Ishikawa (cell line): Measurements from ENCODE around the gene ZNFX1.

Experiments used
- CEBPB ChIP-seq: IDR thresholded peaks from 2 replicates; pipeline ENCODE4 v1.6.1; 2012
- EP300 ChIP-seq: IDR thresholded peaks from 2 replicates; pipeline ENCODE4 v1.6.1; 2012; ENCODE audit warnings: borderline replicate concordance
- YY1 ChIP-seq: IDR thresholded peaks from 2 replicates; pipeline ENCODE4 v1.6.1; 2012; ENCODE audit warnings: low read depth
- TF ChIP-seq, protein P1 (sequence below): IDR thresholded peaks from 2 replicates; pipeline ENCODE4 v1.6.1; 2012; ENCODE audit warnings: low read depth, mild to moderate bottlenecking
- TF ChIP-seq, protein P2 (sequence below): IDR thresholded peaks from 2 replicates; pipeline ENCODE4 v1.6.1; 2012

- no peak for TF ChIP-seq CEBPB
- TF ChIP-seq YY1, result no peak
- TF ChIP-seq, protein P1, sequence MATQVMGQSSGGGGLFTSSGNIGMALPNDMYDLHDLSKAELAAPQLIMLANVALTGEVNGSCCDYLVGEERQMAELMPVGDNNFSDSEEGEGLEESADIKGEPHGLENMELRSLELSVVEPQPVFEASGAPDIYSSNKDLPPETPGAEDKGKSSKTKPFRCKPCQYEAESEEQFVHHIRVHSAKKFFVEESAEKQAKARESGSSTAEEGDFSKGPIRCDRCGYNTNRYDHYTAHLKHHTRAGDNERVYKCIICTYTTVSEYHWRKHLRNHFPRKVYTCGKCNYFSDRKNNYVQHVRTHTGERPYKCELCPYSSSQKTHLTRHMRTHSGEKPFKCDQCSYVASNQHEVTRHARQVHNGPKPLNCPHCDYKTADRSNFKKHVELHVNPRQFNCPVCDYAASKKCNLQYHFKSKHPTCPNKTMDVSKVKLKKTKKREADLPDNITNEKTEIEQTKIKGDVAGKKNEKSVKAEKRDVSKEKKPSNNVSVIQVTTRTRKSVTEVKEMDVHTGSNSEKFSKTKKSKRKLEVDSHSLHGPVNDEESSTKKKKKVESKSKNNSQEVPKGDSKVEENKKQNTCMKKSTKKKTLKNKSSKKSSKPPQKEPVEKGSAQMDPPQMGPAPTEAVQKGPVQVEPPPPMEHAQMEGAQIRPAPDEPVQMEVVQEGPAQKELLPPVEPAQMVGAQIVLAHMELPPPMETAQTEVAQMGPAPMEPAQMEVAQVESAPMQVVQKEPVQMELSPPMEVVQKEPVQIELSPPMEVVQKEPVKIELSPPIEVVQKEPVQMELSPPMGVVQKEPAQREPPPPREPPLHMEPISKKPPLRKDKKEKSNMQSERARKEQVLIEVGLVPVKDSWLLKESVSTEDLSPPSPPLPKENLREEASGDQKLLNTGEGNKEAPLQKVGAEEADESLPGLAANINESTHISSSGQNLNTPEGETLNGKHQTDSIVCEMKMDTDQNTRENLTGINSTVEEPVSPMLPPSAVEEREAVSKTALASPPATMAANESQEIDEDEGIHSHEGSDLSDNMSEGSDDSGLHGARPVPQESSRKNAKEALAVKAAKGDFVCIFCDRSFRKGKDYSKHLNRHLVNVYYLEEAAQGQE, result no peak
- TF ChIP-seq, protein P2, sequence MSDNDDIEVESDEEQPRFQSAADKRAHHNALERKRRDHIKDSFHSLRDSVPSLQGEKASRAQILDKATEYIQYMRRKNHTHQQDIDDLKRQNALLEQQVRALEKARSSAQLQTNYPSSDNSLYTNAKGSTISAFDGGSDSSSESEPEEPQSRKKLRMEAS, result no peak
- TF ChIP-seq EP300, result no peak
Measured at GRCh38 chr20:49237531-49237930, 40.3 kb downstream of the ZNFX1 start.
